Stomach (tissue), 4 donors: ENCODE measurements around the gene ARPIN.

Experiments
- POLR2A ChIP-seq, 4 donors: fragments of 450-650 bp; IDR thresholded peaks; one replicate each; pipeline ENCODE4 v1.6.1; 2016; ENCODE audit warnings: antibody characterized with exemption in 4 of 4, control low read depth in 2 of 4, mild to moderate bottlenecking in 1 of 4, moderate library complexity in 1 of 4
- TF ChIP-seq, protein P1 (sequence below), 7 experiments: fragments of 450-650 bp in 4 of 7; fragments of 200-600 bp in 3 of 7; sonication (generic) in 3 of 7; IDR thresholded peaks; one replicate each; pipeline ENCODE4 v1.5.1; 2016 to 2019; ENCODE audit warnings: antibody characterized with exemption in 7 of 7, control low read depth in 2 of 7, mild to moderate bottlenecking in 1 of 7

GRCh38 chr15:89932880-89933279 lies 20.1 kb upstream of the ARPIN start:
- TF ChIP-seq, protein P1, sequence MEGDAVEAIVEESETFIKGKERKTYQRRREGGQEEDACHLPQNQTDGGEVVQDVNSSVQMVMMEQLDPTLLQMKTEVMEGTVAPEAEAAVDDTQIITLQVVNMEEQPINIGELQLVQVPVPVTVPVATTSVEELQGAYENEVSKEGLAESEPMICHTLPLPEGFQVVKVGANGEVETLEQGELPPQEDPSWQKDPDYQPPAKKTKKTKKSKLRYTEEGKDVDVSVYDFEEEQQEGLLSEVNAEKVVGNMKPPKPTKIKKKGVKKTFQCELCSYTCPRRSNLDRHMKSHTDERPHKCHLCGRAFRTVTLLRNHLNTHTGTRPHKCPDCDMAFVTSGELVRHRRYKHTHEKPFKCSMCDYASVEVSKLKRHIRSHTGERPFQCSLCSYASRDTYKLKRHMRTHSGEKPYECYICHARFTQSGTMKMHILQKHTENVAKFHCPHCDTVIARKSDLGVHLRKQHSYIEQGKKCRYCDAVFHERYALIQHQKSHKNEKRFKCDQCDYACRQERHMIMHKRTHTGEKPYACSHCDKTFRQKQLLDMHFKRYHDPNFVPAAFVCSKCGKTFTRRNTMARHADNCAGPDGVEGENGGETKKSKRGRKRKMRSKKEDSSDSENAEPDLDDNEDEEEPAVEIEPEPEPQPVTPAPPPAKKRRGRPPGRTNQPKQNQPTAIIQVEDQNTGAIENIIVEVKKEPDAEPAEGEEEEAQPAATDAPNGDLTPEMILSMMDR (IDR thresholded peaks at IDR 0.05): no peak
- no peak for TF ChIP-seq POLR2A (IDR thresholded peaks at IDR 0.05)
